Measurements from ENCODE around the gene GNAI3. TPM values are rescaled to one million over a fixed set of nuclear protein-coding genes. Genes with fewer than 3 reads are reported as not detected.

The GNAI3 gene
- total RNA-seq, 4 donors from 2014 or later = 5.1 to 7.2 (median 6.0) TPM

DNA sequence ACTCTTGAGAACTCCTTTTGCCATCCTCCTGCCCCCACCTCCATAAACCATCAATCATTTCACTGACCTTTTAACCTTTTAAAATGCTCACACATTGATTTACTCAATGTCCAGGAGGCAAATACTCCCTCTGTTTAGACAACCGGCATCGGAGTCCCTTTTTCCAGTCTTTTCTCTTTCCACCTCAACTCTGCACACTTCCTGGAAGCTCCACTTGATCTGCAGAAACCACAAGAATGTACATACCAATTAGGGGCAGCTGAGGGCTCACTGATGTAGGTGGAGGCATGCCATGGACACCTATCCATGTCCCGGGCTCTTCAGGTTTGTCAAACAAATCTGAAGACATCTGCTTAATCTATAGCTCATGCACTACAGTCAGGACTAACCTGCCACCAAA lies 33.6 kb upstream of the GNAI3 start:
- no peaks in the 10 kb centered on the region for H3K27me3 ChIP-seq
- H3K27ac ChIP-seq = no peak overlapping the region
- no peak for DNase-seq
- H3K4me1 ChIP-seq = peaks cover 7% of the 10 kb centered on the region in 2 donors
- intact Hi-C loops (cut with DNase I) = no loop called here
- WGBS, 2 donors = 69 to 74% methylated on average over 3 of the region's 3 CpGs
- TF ChIP-seq CTCF (IDR thresholded peaks at IDR 0.05) (no peak), POLR2A (IDR thresholded peaks at IDR 0.05) (no peak)
- H3K9me3 ChIP-seq = no peaks in the 10 kb centered on the region
- no peaks in the 10 kb centered on the region for H3K36me3 ChIP-seq
- H3K4me3 ChIP-seq (replicated peaks in 1 of 3) = no peak overlapping the region

GRCh38 chr1:109516872-109517271 lies 31.5 kb upstream of the GNAI3 start:
- Histone ChIP-seq H3K27me3 (no peaks in the 10 kb centered on the region), H3K27ac (no peak overlapping the region), H3K9me3 (no peaks in the 10 kb centered on the region), H3K36me3 (no peaks in the 10 kb centered on the region), H3K4me3 (replicated peaks in 1 of 3) (no peak overlapping the region), H3K4me1 (peaks cover 0 to 4% of the 10 kb centered on the region in 2 donors)
- WGBS, 2 donors = 74 to 85% methylated on average over 5 of the region's 5 CpGs
- TF ChIP-seq CTCF (IDR thresholded peaks at IDR 0.05) (no peak), POLR2A (IDR thresholded peaks at IDR 0.05) (no peak)
- DNase-seq = no peak
- intact Hi-C loops (cut with DNase I) = no loop called here

GRCh38 chr1:109517337-109517736 lies 31.1 kb upstream of the GNAI3 start:
- Histone ChIP-seq H3K4me1 (peaks cover 0 to 4% of the 10 kb centered on the region in 2 donors), H3K4me3 (replicated peaks in 1 of 3) (no peak overlapping the region), H3K27ac (no peak overlapping the region), H3K36me3 (no peaks in the 10 kb centered on the region), H3K27me3 (no peaks in the 10 kb centered on the region), H3K9me3 (no peaks in the 10 kb centered on the region)
- no peak for TF ChIP-seq CTCF (IDR thresholded peaks at IDR 0.05)
- no peak for TF ChIP-seq POLR2A (IDR thresholded peaks at IDR 0.05)
- intact Hi-C loops (cut with DNase I) = no loop called here
- 88 to 90% methylated on average over 5 of the region's 5 CpGs for WGBS, 2 donors
- no peak for DNase-seq

GRCh38 chr1:109521002-109521951 lies 27.1 kb upstream of the GNAI3 start:
- TF ChIP-seq POLR2A (IDR thresholded peaks at IDR 0.05) (no peak), CTCF (IDR thresholded peaks at IDR 0.05) (no peak)
- no peaks in the 10 kb centered on the region for H3K36me3 ChIP-seq
- H3K4me1 ChIP-seq = peaks cover 0 to 4% of the 10 kb centered on the region in 2 donors
- H3K27me3 ChIP-seq = no peaks in the 10 kb centered on the region
- no peak overlapping the region for H3K27ac ChIP-seq
- intact Hi-C loops (cut with DNase I) = no loop called here
- no peak overlapping the region for H3K4me3 ChIP-seq (replicated peaks in 1 of 3)
- H3K9me3 ChIP-seq = no peaks in the 10 kb centered on the region
- no peak for DNase-seq
- 69 to 80% methylated on average over 14 of the region's 14 CpGs for WGBS, 2 donors

GRCh38 chr1:109522026-109522425 lies 26.4 kb upstream of the GNAI3 start:
- WGBS, 2 donors = 53 to 56% methylated on average over 7 of the region's 7 CpGs

More at GRCh38 chr1:109522026-109522425, 26.4 kb upstream of the GNAI3 start:
- H3K4me1 ChIP-seq = peaks cover 0 to 4% of the 10 kb centered on the region in 2 donors
- H3K9me3 ChIP-seq = no peaks in the 10 kb centered on the region
- H3K36me3 ChIP-seq = no peaks in the 10 kb centered on the region
- intact Hi-C loops (cut with DNase I) = no loop called here
- H3K27ac ChIP-seq = no peak overlapping the region
- no peaks in the 10 kb centered on the region for H3K27me3 ChIP-seq
- DNase-seq = peak in 1 of 2 donors; percentile 30
- no peak overlapping the region for H3K4me3 ChIP-seq (replicated peaks in 1 of 3)
- TF ChIP-seq CTCF (IDR thresholded peaks at IDR 0.05) = no peak
- TF ChIP-seq POLR2A (IDR thresholded peaks at IDR 0.05) = no peak

Measured in thyroid gland (tissue), 4 donors.